GM18520 (cell line): Measurements from ENCODE around the gene SUGCT.
"Not testable (repeated sequence)": the region's sequence is repeated elsewhere in the genome, so short reads cannot be mapped to it uniquely, and the experiment has no call there.

Experiments used
- ATAC-seq: cut with Tn5 transposase; IDR thresholded peaks from one replicate; pipeline ENCODE4 v1.9.1; 2021; ENCODE audit not compliant: unreplicated experiment

The SUGCT gene

DNA sequence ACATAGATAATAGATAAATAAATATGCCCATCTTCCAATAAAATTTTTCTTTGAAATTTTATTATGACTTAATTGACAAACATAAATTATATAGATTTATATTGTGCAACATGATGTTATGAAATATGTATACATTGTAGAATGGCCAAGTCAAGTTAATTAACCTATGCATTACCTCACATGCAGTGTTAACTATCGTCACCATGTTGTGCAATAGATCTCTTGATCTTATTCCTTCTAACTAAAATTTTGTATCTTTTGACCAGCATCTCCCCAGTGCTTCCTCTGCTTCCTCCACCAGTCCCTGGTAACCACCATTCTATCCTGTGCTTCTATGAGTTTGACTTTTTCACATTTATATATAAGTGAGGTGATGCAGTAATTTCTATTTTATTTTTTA is 259.6 kb downstream of the SUGCT start:
- no peak for ATAC-seq

DNA sequence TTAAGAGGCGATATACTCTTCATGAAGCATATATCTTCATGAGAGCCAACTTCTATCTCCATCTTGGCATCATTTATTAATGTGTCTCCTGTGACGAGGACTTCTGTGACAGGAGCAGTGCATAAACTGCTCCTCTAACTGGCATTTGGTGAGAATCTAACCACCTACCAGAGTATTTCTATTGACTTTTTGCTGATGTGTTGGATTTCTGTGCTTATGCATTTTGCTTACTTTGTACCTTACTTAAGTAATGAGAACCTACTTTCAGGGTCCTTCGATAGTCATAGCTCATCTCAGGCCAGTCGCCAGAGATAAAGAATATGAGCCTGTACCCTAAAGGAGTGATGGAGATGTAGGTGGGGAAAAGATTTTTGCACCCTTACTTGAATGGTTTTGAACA is 265.7 kb downstream of the SUGCT start:
- no peak for ATAC-seq

DNA sequence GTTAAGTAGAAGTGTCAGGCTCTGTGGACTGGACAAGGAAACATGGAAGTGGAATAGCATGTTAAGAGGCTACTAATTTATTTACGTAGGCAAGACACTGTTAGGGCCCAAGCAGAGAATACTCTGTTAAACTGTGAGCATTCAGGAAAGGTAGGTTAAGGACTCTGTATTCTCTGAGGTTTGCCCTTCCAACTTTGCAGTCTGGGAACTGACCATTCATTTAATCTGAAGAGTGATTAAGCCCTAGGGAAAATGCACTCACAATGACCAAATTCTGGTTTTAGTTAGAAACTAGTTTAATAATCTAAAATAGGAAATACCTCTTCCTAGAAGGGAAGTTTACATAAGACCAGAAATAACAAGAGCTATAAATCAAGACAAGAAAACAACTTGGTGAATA is 266.6 kb downstream of the SUGCT start:
- no peak for ATAC-seq

DNA sequence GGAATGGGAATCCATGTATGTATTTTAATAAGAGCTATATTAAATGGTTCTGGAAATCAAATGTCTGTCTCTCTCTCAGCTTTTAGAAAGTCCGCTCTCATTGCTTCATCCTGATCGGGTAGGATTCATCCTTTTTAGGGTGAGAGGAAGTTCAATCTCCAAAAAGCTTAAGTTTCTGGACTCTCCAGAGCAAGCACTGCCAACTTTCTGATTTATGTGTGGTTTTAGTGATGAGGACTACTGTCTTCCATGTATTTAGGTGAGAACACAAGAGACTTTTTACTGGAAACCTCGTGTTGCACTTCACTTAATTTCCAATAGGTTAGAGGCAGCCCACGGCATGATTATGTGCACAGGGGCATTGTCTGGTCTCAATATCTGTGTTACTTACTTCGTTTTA is 267.9 kb downstream of the SUGCT start:
- ATAC-seq: no peak

DNA sequence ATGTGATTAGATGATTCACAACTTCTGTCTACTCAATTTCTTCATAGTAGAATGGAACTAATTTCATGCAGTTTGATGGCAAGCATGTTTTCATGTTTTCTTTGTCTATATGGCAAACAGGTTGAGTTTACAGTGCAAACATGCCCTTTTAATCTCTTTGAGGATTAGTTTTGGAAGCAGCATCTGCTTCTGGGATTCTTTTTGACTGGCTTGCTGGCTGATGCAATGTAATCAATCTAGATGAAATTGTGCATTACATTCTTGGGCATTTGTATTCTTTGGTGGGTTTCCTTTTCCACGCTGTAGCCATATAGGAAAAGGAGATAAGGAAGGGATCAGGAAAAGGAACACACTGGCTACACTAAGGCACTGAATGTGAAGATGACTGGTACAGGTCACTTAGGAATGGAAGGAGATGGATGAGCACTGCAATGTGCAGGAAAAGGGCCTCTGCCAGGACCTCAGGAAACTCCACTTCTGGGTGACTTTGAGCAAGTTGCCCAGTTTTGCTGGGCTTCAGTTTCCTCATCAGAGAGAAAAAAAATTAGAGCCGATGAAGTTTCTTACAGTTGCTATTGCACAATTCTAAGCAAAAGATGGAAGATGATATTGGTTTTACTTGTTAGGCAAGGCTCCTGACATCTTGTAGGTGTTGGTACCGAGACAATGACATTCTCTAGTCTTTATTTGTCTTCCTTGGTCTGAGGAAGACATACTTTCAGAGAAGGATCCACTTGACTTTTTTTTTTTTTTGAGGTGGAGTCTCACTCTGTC is 269.1 kb downstream of the SUGCT start:
- ATAC-seq: no peak

DNA sequence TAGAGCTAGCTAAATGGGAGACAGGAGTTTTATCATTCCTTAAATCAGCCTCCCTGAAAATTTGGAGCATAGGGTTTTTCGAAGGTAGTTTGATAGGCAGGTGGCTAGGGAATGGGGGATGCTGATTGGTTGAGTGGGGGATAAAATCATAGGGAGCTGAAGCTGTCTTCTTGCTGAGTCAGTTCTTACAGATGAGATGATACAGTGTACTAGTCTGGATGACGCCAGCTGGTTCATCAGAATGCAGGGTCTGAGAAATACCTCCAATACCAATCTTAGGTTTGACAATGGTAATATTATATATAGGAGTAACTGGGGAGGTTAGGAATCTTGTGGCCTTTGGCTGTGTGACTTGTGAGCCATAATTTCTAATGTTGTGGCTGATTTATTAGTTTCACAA is 271.2 kb downstream of the SUGCT start:
- ATAC-seq: no peak

DNA sequence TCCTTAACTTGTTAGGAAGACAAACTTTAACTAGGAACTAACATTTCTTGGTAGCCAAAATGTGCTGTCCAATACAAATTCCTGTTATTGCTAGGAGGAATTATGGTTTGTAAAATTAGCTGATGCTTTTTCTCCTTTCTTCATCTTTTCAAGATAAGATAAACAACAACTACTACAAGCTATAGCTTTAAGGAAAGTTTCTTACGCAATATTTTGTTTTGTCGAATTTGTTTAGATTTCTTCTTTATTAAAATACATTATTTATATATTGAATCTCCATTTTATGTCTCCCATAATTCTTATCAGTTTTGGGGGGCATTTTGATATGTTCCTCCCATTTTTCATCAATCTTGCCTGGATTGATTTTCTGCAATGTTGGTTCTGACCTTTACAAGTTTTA is 277.5 kb downstream of the SUGCT start:
- ATAC-seq: no peak

DNA sequence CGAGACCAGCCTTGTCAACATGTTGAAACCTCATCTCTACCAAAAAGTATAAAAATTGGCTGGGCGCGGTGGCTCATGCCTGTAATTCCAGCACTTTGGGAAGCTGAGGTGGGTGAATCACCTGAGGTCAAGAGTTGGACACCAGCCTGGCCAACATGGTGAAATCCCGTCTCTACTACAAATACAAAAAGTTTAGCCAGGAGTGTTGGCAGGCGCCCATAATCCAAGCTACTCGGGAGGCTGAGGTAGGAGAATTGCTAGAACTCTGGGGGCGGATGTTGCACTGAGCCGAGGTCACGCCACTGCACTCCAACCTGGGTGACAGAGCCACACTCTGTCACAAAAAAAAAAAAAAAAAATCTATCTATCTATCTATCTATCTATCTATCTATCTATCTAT is 279.9 kb downstream of the SUGCT start:
- not testable (repeated sequence) for ATAC-seq

DNA sequence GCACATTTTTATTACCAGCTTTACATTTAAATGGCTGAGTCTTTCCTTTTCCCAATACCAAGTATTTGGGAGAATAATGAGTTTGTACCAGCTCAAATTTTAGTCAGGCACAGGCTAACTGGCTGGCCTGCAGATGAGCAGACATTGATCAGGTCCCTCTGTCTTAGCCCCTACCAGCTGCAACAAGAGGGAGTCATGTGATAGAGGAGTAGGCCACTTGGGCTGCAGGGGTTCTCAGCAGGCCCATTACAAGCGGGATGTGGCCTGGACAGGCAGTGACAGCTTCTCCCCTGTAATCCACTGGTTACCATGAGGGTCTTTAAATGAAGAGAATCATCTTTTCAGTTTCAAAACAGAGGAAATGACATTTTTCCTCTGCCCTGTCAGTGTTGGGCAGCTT is 283.6 kb downstream of the SUGCT start:
- no peak for ATAC-seq

DNA sequence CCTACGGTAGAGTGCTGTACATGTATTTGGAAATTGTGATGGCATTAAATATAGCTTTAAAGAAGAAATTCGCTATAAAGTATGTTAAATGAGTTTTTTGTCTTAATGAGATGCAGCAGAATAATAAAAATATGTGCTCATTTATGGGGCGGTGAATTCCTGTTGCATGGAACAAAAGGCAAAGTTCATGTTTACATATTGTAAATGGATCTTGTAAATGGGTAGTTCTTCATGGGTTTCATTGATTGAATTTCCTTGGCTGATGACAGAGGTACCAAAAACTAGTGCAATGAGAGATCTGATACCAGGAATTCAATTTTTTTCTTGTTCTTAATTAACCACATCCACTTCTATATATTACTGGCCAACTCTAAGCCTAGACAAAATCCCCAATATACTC is 284.2 kb downstream of the SUGCT start:
- ATAC-seq: no peak

DNA sequence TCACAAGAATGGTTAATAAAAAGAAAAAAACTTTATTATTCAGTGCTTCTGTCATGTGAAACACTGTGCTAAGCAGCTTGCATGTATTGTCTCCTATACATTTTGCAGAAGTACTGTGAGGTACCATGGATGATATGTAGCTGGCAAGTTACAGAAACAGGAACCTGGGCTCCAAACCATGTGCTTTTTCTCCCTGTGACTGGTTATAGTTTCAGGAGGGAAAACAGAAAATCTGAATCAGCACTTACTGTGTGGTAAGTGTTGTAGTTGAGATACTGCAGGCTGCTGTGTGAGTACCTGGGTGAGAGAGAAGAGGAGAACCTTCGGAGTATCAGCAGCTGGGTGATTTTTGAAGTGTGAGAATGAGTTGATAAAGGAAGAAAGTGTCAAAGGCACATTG is 285.0 kb downstream of the SUGCT start:
- no peak for ATAC-seq

DNA sequence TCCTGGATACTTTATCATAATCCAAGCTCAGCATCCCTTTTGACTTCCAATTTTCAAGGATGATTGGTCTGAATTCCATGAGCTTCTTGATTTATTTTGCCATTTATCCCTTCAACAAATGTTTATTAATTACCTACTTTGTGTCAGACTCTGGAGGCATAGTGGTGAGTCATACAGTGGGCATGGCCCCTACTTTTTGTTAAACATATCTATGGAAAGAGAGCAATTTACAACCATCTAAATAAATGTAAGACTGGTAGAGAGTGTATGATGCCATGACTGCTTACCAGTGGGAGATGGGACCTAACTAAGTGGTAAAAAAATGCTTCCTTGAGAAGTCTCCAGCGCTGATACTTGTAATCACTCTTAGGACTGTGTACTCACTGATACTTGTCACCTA is 286.6 kb downstream of the SUGCT start:
- no peak for ATAC-seq

DNA sequence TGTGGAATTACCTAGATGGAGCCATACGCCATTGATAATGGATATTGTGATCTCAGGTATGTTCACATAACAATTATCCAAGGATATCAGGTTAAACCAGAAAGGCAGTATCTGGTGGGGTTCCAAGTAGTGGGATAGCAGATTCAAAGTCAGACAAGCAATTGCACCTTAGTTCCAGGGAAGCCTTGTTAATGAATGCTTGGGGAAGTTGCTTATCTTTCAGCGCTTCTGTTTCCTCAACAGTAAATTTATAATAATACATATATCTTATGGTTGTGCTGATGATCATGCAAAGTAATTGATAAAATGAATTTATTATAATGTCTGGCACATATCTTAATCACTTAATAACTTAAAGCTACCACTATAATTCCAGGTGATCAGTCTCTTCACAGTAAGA is 290.9 kb downstream of the SUGCT start:
- no peak for ATAC-seq

DNA sequence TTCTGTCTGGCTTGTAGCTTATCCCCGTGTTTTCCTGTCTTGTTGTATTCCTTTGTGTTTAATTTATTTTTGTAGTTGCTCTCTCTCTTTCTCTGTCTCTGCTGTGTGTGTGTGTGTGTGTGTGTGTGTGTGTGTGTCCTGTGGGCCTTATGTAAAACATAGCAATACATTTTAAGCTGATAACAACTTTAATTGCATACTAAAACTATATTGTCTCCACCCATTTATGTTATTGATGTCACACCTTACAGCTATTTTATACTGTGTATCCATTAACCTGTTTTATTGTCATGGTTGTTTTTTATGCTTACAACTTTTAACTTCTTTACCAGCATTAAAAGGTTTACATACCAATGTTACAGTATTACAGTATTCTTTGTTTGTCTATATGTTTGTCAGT is 293.6 kb downstream of the SUGCT start:
- no peak for ATAC-seq

DNA sequence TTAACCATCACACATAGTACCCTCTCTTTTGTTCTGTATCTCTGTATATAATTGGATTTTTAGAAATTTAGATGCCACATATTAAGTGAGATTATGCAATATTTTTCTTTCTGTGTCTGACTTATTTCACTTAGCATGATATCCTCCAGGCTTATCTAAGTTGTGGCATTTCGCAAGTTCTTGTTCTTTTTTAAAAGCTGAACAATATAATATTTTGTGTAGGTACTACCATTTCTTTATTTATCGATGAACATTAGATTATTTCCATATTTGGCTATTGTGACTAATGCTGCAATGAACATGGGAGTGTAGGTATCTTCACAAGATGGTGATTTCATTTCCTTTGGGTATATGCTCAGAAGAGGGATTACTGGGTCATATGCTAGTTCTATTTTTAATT is 295.0 kb downstream of the SUGCT start:
- ATAC-seq: no peak

DNA sequence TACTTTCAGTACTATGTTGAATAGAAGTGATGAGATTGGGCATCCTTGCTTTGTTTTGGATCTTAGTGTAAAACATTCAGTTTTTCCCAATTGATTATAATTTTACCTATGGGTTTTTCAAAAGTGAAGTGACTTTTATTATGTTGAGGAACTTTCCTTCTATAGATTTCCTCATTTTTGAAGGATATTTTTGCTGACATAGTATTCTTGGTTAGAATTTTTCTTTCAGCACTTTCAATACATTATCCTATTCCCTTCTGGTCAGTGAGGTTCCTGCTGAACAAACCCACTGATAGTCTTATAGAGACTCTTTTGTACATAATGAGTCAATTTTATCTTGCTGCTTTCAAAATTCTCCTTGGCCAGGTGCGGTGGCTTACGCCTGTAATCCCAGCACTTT is 297.2 kb downstream of the SUGCT start:
- no peak for ATAC-seq

DNA sequence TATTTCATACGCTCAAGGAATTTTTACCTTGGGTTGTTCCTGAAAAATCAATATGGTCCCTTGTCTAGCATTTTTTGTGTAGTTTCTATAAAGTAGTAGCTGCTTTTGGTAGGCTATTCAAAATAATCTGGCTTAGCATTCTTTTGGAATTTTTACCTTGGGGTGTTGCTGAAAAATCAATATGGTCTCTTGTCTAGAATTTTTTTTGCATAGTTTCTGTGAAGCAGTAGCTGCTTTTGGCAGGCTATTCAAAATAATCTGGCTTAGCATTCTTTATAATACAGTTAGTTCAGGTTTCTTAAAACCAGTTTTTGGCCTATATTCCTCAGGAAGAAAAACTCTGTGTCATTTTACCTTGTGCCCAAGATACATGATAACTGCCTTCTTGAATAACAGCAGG is 301.9 kb downstream of the SUGCT start:
- ATAC-seq: no peak

DNA sequence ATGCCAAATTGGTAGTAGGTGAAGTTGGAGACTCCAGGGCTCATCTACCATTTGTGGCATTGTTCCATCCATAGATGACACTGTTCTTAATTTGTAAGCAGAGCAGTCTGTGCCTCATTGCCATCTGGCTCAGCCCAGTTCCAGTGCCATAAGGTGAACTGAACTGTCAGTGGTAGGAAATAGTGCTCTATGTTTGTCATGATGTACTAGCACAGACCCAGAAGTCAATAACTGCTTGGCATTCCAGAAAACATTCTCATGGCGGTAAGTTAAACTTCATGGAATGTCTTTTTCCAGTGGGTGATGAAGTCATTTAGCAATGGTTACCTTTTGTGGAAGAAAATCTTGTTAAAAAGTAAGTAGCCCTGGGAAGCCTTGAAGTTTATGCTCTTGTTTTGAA is 302.7 kb downstream of the SUGCT start:
- ATAC-seq: no peak

DNA sequence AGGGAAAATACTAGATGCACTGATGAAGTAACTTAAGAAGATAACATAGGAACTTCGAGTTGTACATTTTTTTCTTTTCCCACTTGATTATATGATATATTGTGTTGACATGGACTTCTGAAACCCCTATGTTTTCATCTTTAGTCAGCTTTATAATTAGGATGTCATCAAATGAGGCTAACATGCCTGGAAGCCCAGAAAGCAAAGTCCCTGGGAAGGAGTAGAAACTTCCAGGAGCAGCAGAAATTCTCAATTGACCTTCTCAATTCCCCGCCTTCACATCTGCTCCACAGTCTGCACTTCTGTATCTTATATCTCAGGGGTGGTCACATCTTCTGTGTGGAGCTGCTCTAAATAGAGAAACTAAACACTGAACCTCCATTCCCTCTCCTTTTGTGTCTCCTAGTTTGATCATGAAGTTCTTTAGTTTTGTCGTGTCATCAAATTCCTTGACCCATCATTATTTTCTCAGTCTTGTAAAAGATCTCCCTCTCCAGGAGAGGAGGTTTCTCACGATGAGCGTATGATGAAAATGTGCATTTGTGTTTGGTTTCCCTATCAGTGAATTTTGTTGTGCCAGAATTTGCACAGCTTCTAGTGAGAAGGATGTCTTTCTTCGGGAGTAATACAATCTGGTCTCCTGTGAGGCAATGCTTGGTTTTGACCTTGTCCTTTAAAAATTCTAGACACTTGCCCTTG is 303.3 kb downstream of the SUGCT start:
- no peak for ATAC-seq

DNA sequence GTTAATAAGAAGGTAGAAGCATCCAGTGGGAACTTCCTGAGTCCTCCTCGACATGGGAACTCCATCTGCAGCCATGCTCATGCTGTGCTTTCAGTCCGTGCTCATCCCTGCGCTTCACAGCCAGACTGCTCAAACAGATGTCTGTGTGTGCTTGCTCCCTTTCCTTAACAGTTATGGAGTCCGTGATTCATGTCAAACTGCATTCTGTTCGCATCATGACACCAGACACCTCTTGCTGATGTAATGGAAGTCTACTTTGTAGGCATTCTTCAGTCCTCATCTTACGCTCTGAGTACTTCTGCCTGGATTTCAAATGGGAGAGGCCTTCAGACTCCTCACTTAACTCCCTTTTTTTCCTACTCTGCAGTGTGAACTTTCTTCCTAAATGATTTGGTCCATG is 304.9 kb downstream of the SUGCT start:
- no peak for ATAC-seq

DNA sequence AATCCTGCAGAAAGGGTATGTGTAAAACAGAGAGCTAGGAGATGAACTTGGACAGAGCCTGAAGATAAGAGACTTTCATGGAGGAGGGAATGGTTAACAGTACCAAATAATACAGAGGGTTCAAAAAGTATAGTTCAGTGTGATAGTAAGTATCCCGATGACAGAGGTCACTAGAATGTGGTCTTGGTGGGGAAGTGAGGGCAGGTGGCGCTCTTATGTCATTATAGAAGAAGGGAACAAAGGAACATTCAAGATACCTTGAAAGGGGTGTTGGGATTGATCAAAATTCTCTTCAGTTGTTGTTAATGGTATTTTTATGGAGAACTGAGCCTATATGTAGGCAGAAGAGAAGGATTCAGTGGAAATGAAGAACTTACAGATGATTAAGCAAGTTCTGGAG is 312.5 kb downstream of the SUGCT start:
- ATAC-seq: no peak

DNA sequence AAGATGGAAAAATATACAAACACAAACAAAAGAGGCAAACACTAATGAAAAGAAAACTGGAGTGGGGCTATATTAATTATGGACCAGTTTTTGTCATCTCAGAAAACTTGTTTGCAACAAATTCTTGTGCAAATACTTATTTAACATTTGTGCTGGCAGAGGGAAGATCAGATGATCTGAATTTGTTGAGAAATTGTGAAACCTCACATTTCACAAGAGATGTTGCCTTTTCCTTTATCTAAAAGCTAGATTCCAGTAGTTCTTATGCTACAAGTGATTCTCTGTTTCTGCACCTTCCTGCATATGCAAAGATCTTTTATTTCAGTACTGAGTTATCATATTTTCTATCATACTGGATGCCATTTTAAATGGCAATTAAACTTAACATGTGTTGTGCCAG is 320.7 kb downstream of the SUGCT start:
- ATAC-seq: no peak
